HepG2 (cell line): Measurements from ENCODE around the gene DYSF. TPM values are rescaled to one million over a fixed set of nuclear protein-coding genes. Genes with fewer than 3 reads are reported as not detected.

Experiments
- ARID4A ChIP-seq: sonication (generic); formaldehyde crosslinking; IDR thresholded peaks from 2 replicates; pipeline ENCODE4 v1.5.0; 2020; ENCODE audit warnings: mild to moderate bottlenecking, missing genetic modification reagents, borderline replicate concordance
- BCLAF1 ChIP-seq: fragments of 450-650 bp; IDR thresholded peaks from 2 replicates; pipeline ENCODE4 v1.6.1; 2017; ENCODE audit warnings: mild to moderate bottlenecking
- FOSL2 ChIP-seq: sonication (generic); formaldehyde crosslinking; IDR thresholded peaks from 2 replicates; pipeline ENCODE4 v1.4.0; 2020; ENCODE audit warnings: missing genetic modification reagents
- GPBP1L1 ChIP-seq: sonication (generic); formaldehyde crosslinking; IDR thresholded peaks from 2 replicates; pipeline ENCODE4 v1.5.0; 2020; ENCODE audit warnings: mild to moderate bottlenecking, missing genetic modification reagents
- KLF11 ChIP-seq: IDR thresholded peaks from 2 replicates; pipeline ENCODE4 v1.6.1; 2016; ENCODE audit warnings: missing compliant biosample characterization
- PHF20 ChIP-seq: sonication (generic); formaldehyde crosslinking; IDR thresholded peaks from 2 replicates; pipeline ENCODE4 v1.5.0; 2020; ENCODE audit warnings: mild to moderate bottlenecking, missing genetic modification reagents
- POLR2G ChIP-seq: fragments of 200-400 bp; formaldehyde crosslinking; IDR thresholded peaks from 2 replicates; pipeline ENCODE4 v1.6.1; 2018; ENCODE audit warnings: mild to moderate bottlenecking, low read depth, low read length, moderate library complexity
- PRDM10 ChIP-seq: sonication (generic); formaldehyde crosslinking; IDR thresholded peaks from 2 replicates; pipeline ENCODE4 v1.4.0; 2020; ENCODE audit warnings: low read depth, missing genetic modification reagents
- PREB ChIP-seq: sonication (generic); formaldehyde crosslinking; IDR thresholded peaks from 2 replicates; pipeline ENCODE4 v1.4.0; 2020; ENCODE audit warnings: missing genetic modification reagents
- RXRA ChIP-seq: sonication (generic); formaldehyde crosslinking; IDR thresholded peaks from 2 replicates; pipeline ENCODE4 v1.5.1; 2020; ENCODE audit warnings: missing genetic modification reagents
- TRIM22 ChIP-seq: fragments of 450-650 bp; IDR thresholded peaks from 2 replicates; pipeline ENCODE4 v1.6.1; 2017
- ZNF839 ChIP-seq: sonication (generic); formaldehyde crosslinking; IDR thresholded peaks from 2 replicates; pipeline ENCODE4 v1.4.0; 2020; ENCODE audit warnings: missing genetic modification reagents, mild to moderate bottlenecking, borderline replicate concordance
- polyA plus RNA-seq, 8 experiments: library from polyadenylated mRNA; depleted of rRNA in 3 of 8; stranded (reverse) in 7 of 8; unstranded in 1 of 8; fragments of >200 nt; fragmentation: Illumina TruSeq in 4 of 8; extraction: Trizol in 4 of 8; gene quantifications; 2 replicates each; pipeline versions ENCODE4 v1.2.1 to v1.2.3, GENCODE V29; 2011 to 2016; ENCODE audit warnings: low read depth in 4 of 8, missing spikeins in 1 of 8, mixed read lengths in 1 of 8; ENCODE audit not compliant: insufficient read depth in 1 of 8
- total RNA-seq, 5 experiments: library from RNA; depleted of rRNA; stranded (reverse); fragments of >200 nt; fragmentation: Illumina TruSeq; extraction: Trizol; gene quantifications; 2 replicates each; pipeline ENCODE4 v1.2.3, GENCODE V29; 2016; ENCODE audit warnings: low read depth in 1 of 5

The DYSF gene
- total and polyA plus RNA-seq, 2 of the 13 experiments (the other 11 are each of a cell fraction or from before 2014, with no cell fraction given): 0.15 to 2.4 TPM

- TF ChIP-seq GPBP1L1 (CRISPR knock-in tag) (no peak), PREB (no peak), KLF11 (CRISPR knock-in tag) (no peak), ARID4A (CRISPR knock-in tag) (no peak), POLR2G (0 out of 2 replicates have a peak, but pooled peaks have one; percentile 47), PHF20 (CRISPR knock-in tag) (0 out of 2 replicates have a peak, but pooled peaks have one; percentile 29), BCLAF1 (no peak), PRDM10 (CRISPR knock-in tag) (no peak), ZNF839 (no peak), FOSL2 (CRISPR knock-in tag) (no peak), TRIM22 (no peak), RXRA (CRISPR knock-in tag) (peak; percentile 72; the same call in 1 of the 2 replicates)
Measured at GRCh38 chr2:71700658-71701397, 247.5 kb downstream of the DYSF start (continued).
